B cell (primary cell): Measurements from ENCODE around the gene CELF2.

Source experiments
- EZH2 ChIP-seq: IDR thresholded peaks from 2 replicates; pipeline ENCODE4 v1.6.1; 2012; ENCODE audit warnings: borderline replicate concordance, low read depth, mild to moderate bottlenecking, moderate library complexity, low read length; ENCODE audit not compliant: insufficient read depth, poor library complexity, severe bottlenecking
- TF ChIP-seq, protein P1 (sequence below): fragments of 200-600 bp; IDR thresholded peaks from one replicate; pipeline ENCODE4 v1.8.0; 2022; ENCODE audit warnings: antibody characterized with exemption, mild to moderate bottlenecking

DNA sequence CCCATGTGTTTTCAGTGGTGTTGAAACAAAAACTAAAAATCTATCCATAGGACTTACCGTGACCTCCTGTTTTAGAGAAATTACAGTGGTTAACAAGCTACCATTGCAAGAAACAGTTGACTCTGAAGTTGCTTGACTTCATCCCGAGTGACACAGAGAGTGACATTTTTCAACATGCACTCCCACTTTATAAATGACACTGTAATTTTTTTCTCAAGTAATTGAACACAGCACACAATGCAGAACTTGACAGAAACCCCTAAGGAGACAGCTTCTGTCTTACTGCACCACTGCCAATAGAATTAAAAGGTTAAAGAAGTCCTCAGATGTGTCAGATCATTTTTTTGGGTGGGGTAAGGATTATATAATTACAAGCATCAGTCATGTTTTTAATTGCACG is 246.1 kb downstream of the CELF2 start:
- TF ChIP-seq, protein P1, sequence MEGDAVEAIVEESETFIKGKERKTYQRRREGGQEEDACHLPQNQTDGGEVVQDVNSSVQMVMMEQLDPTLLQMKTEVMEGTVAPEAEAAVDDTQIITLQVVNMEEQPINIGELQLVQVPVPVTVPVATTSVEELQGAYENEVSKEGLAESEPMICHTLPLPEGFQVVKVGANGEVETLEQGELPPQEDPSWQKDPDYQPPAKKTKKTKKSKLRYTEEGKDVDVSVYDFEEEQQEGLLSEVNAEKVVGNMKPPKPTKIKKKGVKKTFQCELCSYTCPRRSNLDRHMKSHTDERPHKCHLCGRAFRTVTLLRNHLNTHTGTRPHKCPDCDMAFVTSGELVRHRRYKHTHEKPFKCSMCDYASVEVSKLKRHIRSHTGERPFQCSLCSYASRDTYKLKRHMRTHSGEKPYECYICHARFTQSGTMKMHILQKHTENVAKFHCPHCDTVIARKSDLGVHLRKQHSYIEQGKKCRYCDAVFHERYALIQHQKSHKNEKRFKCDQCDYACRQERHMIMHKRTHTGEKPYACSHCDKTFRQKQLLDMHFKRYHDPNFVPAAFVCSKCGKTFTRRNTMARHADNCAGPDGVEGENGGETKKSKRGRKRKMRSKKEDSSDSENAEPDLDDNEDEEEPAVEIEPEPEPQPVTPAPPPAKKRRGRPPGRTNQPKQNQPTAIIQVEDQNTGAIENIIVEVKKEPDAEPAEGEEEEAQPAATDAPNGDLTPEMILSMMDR = no peak
- TF ChIP-seq EZH2 = no peak
